Stimulated activated CD8-positive, alpha-beta memory T cell treated with anti-CD3 and anti-CD28 coated beads, Interleukin-12 subunit alpha, Interleukin-12 subunit beta, amount 100 ng/mL, for 4 hours (primary cell): Measurements from ENCODE around the gene ZFHX3.

Experiments used
- DNase-seq: peaks from one replicate; pipeline ENCODE4 v3.0.0-alpha.2; 2020; ENCODE audit warnings: low read depth

Gene ZFHX3

GRCh38 chr16:73037845-73038570 lies 9.9 kb downstream of the ZFHX3 start:
- DNase-seq, result no peak

- DNase-seq, result no peak
Measured at GRCh38 chr16:73037331-73037745, 10.6 kb downstream of the ZFHX3 start.

GRCh38 chr16:73036074-73036826 lies 11.7 kb downstream of the ZFHX3 start:
- DNase-seq, result no peak

GRCh38 chr16:73034374-73034773 lies 13.6 kb downstream of the ZFHX3 start:
- DNase-seq, result no peak

GRCh38 chr16:73033271-73033998 lies 14.5 kb downstream of the ZFHX3 start:
- DNase-seq, result no peak

GRCh38 chr16:73032541-73033270 lies 15.2 kb downstream of the ZFHX3 start:
- no peak for DNase-seq

GRCh38 chr16:73031984-73032383 lies 15.9 kb downstream of the ZFHX3 start:
- DNase-seq, result no peak

GRCh38 chr16:73031155-73031866 lies 16.6 kb downstream of the ZFHX3 start:
- no peak for DNase-seq

- no peak for DNase-seq
Measured at GRCh38 chr16:73028721-73029361, 19.1 kb downstream of the ZFHX3 start.

GRCh38 chr16:73028263-73028662 lies 19.7 kb downstream of the ZFHX3 start:
- DNase-seq, result no peak

GRCh38 chr16:73027685-73028111 lies 20.2 kb downstream of the ZFHX3 start:
- DNase-seq, result no peak

GRCh38 chr16:73026754-73027684 lies 20.9 kb downstream of the ZFHX3 start:
- DNase-seq, result no peak

- no peak for DNase-seq
Measured at GRCh38 chr16:73025856-73026210, 22.1 kb downstream of the ZFHX3 start.

GRCh38 chr16:73025151-73025855 lies 22.6 kb downstream of the ZFHX3 start:
- DNase-seq, result no peak

- DNase-seq, result no peak
Measured at GRCh38 chr16:73024571-73025105, 23.3 kb downstream of the ZFHX3 start.

GRCh38 chr16:73023752-73024570 lies 24.0 kb downstream of the ZFHX3 start:
- DNase-seq, result no peak

GRCh38 chr16:73023320-73023719 lies 24.6 kb downstream of the ZFHX3 start:
- no peak for DNase-seq

GRCh38 chr16:73022534-73022933 lies 25.4 kb downstream of the ZFHX3 start:
- no peak for DNase-seq
